Measurements from ENCODE around the gene AMPH.
"Not testable (repeated sequence)": the region's sequence is repeated elsewhere in the genome, so short reads cannot be mapped to it uniquely, and the experiment has no call there.

AMPH gene

GRCh38 chr7:38372290-38372689 is 258.9 kb downstream of the AMPH start:
- H3K4me3 ChIP-seq = no peak overlapping the region
- in situ Hi-C loops (cut with MboI; ENCODE audit: low sequenced_read_pairs) = loop anchor here (25.0 kb wide), 1 partner anchor 460 kb away; the partner anchor contains the start of genes EPDR1 and SFRP4
- no peaks in the 10 kb centered on the region for H3K36me3 ChIP-seq (replicated peaks)

GRCh38 chr7:38369816-38370493 is 261.2 kb downstream of the AMPH start:
- no peaks in the 10 kb centered on the region for H3K27me3 ChIP-seq (ENCODE audit: low read depth)
- in situ Hi-C loops (cut with MboI; ENCODE audit: low sequenced_read_pairs) = loop anchor here (25.0 kb wide), 1 partner anchor 458 kb away; the partner anchor contains the start of genes EPDR1 and SFRP4
- no peaks in the 10 kb centered on the region for H3K36me3 ChIP-seq (replicated peaks)
- no peaks in the 10 kb centered on the region for H3K9me3 ChIP-seq
- no peak overlapping the region for H3K4me3 ChIP-seq
- peak; percentile 79 to 95 for DNase-seq (ENCODE audit: low spot score in 2 of 2)
- H3K4me1 ChIP-seq = no peaks in the 10 kb centered on the region

More at GRCh38 chr7:38372290-38372689, 258.9 kb downstream of the AMPH start:
- no peaks in the 10 kb centered on the region for H3K9me3 ChIP-seq
- no peak for DNase-seq (ENCODE audit: low spot score in 2 of 2)
- no peaks in the 10 kb centered on the region for H3K27me3 ChIP-seq (ENCODE audit: low read depth)
- H3K4me1 ChIP-seq = no peaks in the 10 kb centered on the region

DNA sequence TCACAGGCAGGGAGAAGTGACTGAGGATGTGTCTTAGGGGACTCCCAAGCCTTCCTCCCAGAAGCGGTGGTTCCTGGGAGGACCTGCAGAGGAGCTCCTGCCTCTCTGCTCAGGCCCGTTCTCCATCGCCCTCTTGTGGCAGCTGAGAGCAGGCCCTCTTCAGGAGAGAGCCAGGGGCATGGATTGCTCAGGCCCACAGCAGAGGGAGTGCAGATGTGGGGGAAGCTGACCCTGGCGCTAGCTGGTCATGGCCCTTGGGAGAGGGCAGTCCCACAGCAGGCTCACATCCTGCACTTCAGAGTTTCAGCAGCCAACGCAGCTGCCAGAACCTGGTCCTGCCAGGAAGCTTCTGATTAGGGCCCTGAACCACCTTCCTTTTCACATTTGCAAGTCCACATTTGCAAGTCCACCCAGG is 263.0 kb downstream of the AMPH start:
- Histone ChIP-seq H3K27me3 (ENCODE audit: low read depth) (no peaks in the 10 kb centered on the region), H3K4me3 (no peak overlapping the region), H3K36me3 (replicated peaks) (no peaks in the 10 kb centered on the region), H3K4me1 (no peaks in the 10 kb centered on the region), H3K9me3 (no peaks in the 10 kb centered on the region)
- in situ Hi-C loops (cut with MboI; ENCODE audit: low sequenced_read_pairs) = loop anchor here (25.0 kb wide), 1 partner anchor 456 kb away; the partner anchor contains the start of genes EPDR1 and SFRP4
- peak; percentile 53 to 85 for DNase-seq (ENCODE audit: low spot score in 2 of 2)

- in situ Hi-C loops (cut with MboI; ENCODE audit: low sequenced_read_pairs) = loop anchor here (25.0 kb wide), 1 partner anchor 455 kb away; the partner anchor contains the start of genes EPDR1 and SFRP4
- Histone ChIP-seq H3K4me1 (no peaks in the 10 kb centered on the region), H3K27me3 (ENCODE audit: low read depth) (no peaks in the 10 kb centered on the region), H3K36me3 (replicated peaks) (no peaks in the 10 kb centered on the region), H3K4me3 (no peak overlapping the region), H3K9me3 (no peaks in the 10 kb centered on the region)
- DNase-seq (ENCODE audit: low spot score in 2 of 2) = no peak
These were observed 263.8 kb downstream of the AMPH start for GRCh38 chr7:38367301-38367890.

GRCh38 chr7:38363379-38363778 is 267.8 kb downstream of the AMPH start:
- H3K27me3 ChIP-seq (ENCODE audit: low read depth); H3K36me3 ChIP-seq (replicated peaks); H3K4me1 ChIP-seq; H3K4me3 ChIP-seq; H3K9me3 ChIP-seq: not testable (repeated sequence)
- in situ Hi-C loops (cut with MboI; ENCODE audit: low sequenced_read_pairs) = loop anchor here (25.0 kb wide), 1 partner anchor 451 kb away; the partner anchor contains the start of genes EPDR1 and SFRP4
- peak; percentile 28 to 78 for DNase-seq (ENCODE audit: low spot score in 2 of 2)

GRCh38 chr7:38362611-38363237 is 268.4 kb downstream of the AMPH start:
- in situ Hi-C loops (cut with MboI; ENCODE audit: low sequenced_read_pairs) = loop anchor here (25.0 kb wide), 1 partner anchor 450 kb away; the partner anchor contains the start of genes EPDR1 and SFRP4
- not testable (repeated sequence) for H3K4me3 ChIP-seq; H3K9me3 ChIP-seq; H3K4me1 ChIP-seq; H3K27me3 ChIP-seq (ENCODE audit: low read depth); DNase-seq (ENCODE audit: low spot score in 2 of 2); H3K36me3 ChIP-seq (replicated peaks)

DNA sequence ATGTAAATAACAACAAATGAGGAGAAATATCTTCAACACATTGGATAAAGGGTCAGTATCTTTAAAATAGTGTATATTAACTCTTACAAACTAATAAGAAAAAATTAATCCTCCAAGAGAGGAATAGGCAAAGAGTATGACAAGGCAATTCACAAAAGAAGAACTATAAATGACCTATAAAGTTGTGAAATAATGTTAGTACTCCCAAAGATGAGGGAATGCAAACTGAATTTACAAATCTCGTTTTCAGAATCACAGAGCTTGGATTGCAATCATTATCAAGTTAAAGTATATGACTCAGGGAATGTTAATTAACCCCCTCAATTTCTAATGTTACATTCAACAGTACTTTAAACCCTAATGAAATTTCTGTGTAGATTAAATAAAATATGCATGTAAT is 270.4 kb downstream of the AMPH start:
- Histone ChIP-seq H3K4me3 (no peak overlapping the region), H3K9me3 (no peaks in the 10 kb centered on the region), H3K4me1 (no peaks in the 10 kb centered on the region), H3K27me3 (ENCODE audit: low read depth) (no peaks in the 10 kb centered on the region), H3K36me3 (replicated peaks) (no peaks in the 10 kb centered on the region)
- in situ Hi-C loops (cut with MboI; ENCODE audit: low sequenced_read_pairs) = loop anchor here (25.0 kb wide), 1 partner anchor 448 kb away; the partner anchor contains the start of genes EPDR1 and SFRP4
- no peak for DNase-seq (ENCODE audit: low spot score in 2 of 2)

DNA sequence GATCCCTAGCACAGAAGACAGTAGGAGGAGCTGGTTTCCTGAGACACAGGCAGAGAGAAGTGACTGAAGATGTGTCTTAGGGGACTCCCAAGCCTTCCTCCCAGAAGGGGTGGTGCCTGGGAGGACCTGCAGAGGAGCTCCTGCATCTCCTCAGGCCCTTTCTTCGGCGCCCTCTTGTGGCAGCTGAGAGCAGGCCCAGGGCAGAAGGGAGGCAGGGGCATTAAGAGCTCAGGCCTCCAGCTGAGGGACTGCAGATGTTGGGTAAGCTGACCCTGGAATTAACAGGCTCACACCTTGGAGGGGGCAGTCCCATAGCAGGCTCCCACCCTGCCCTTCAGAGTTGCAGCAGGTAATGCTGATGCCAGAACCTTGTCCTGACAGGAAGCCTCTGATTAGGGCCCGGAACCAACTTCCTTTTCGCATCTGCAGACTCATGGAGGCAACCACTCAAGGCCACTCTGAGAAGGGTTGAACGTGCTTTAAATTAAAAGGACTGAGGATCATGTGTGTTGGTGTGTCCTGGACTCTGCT is 272.0 kb downstream of the AMPH start:
- in situ Hi-C loops (cut with MboI; ENCODE audit: low sequenced_read_pairs) = loop anchor here (25.0 kb wide), 1 partner anchor 447 kb away; the partner anchor contains the start of genes EPDR1 and SFRP4

GRCh38 chr7:38358273-38358831 is 272.8 kb downstream of the AMPH start:
- in situ Hi-C loops (cut with MboI; ENCODE audit: low sequenced_read_pairs) = loop anchor here (25.0 kb wide), 1 partner anchor 446 kb away; the partner anchor contains the start of genes EPDR1 and SFRP4
- not testable (repeated sequence) for H3K27me3 ChIP-seq (ENCODE audit: low read depth); H3K4me3 ChIP-seq; H3K9me3 ChIP-seq; H3K36me3 ChIP-seq (replicated peaks); DNase-seq (ENCODE audit: low spot score in 2 of 2); H3K4me1 ChIP-seq

More for the DNA sequence above, 272.0 kb downstream of the AMPH start:
- H3K4me3 ChIP-seq; H3K27me3 ChIP-seq (ENCODE audit: low read depth); H3K4me1 ChIP-seq; H3K9me3 ChIP-seq; H3K36me3 ChIP-seq (replicated peaks): not testable (repeated sequence)
- peak in 1 of 2 experiments; percentile 90 for DNase-seq (ENCODE audit: low spot score in 2 of 2)

DNA sequence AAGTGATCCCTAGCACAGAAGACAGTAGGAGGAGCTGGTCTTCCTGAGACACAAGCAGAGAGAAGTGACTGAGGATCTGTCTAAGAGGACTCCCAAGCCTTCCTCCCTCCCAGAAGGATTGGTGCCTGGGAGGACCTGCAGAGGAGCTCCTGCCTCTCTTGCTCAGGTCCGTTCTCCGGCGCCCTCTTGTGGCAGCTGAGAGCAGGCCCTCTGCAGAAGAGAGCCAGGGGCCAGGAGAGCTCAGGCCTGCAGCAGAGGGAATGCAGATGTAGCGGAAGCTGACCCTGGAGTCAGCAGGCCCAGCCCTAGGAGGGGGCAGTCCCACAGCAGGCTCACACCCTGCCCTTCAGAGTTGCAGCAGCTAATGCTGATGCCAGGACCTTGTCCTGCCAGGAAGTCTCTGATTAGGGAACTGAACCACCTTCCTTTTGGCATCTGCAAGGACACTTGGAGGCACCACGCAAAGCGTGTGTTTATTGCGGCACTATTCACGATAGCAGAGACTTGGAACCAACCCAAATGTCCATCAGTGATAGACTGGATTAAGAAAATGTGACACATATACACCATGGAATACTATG is 276.8 kb downstream of the AMPH start:
- peak; percentile 17 to 85 for DNase-seq (ENCODE audit: low spot score in 2 of 2)
- H3K4me3 ChIP-seq; H3K27me3 ChIP-seq (ENCODE audit: low read depth); H3K36me3 ChIP-seq (replicated peaks); H3K9me3 ChIP-seq; H3K4me1 ChIP-seq: not testable (repeated sequence)
- in situ Hi-C loops (cut with MboI; ENCODE audit: low sequenced_read_pairs) = loop anchor here (5.0 to 25.0 kb wide), 2 partner anchors 247 to 442 kb away; partner anchors contain the start of genes EPDR1 and SFRP4

DNA sequence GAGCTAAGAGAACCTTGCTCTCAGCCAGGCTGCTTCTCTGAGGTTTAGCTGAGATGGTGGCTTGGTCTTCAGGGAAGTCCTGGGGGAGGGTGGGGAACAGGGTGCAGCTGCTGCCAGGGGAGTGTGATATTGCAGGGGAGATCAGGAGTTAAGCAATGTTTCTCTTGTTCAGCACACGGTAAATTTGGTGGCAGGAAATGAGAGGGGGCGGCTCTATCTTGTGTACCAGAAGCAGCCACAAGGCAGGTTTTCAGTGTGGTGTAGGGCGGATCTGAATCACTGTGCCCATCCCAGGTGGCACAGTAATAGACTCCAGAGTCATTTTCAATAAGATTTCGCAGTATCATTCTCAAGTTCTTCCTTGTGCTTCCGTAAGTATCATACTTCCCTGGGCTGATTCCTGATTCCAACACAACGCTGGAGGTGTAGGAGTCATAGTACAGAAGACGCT is 277.7 kb downstream of the AMPH start:
- H3K36me3 ChIP-seq (replicated peaks); DNase-seq (ENCODE audit: low spot score in 2 of 2); H3K4me3 ChIP-seq; H3K9me3 ChIP-seq; H3K4me1 ChIP-seq; H3K27me3 ChIP-seq (ENCODE audit: low read depth): not testable (repeated sequence)
- in situ Hi-C loops (cut with MboI; ENCODE audit: low sequenced_read_pairs) = loop anchor here (5.0 to 25.0 kb wide), 2 partner anchors 246 to 441 kb away; partner anchors contain the start of genes EPDR1 and SFRP4

DNA sequence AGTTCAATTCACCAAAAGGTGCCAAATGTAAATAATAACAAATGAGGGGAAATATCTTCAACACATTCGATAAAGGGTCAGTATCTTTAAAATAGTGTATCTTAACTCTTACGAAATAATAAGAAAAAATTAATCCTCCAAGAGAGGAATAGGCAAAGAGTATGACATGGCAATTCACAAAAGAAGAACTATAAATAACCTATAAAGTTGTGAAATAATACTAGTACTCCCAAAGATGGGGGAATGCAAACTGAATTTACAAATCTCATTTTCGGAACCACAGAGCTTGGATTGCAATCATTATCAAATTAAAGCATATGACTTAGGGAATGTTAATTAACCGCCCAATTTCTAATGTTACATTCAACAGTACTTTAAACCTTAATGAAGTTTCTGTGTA is 279.6 kb downstream of the AMPH start:
- Histone ChIP-seq H3K36me3 (replicated peaks) (no peaks in the 10 kb centered on the region), H3K4me3 (no peak overlapping the region), H3K4me1 (no peaks in the 10 kb centered on the region), H3K27me3 (ENCODE audit: low read depth) (no peaks in the 10 kb centered on the region), H3K9me3 (no peaks in the 10 kb centered on the region)
- in situ Hi-C loops (cut with MboI; ENCODE audit: low sequenced_read_pairs) = loop anchor here (5.0 to 25.0 kb wide), 2 partner anchors 244 to 439 kb away; partner anchors contain the start of genes EPDR1 and SFRP4
- DNase-seq (ENCODE audit: low spot score in 2 of 2) = no peak

- not testable (repeated sequence) for H3K4me1 ChIP-seq; DNase-seq (ENCODE audit: low spot score in 2 of 2); H3K36me3 ChIP-seq (replicated peaks); H3K4me3 ChIP-seq; H3K27me3 ChIP-seq (ENCODE audit: low read depth); H3K9me3 ChIP-seq
- in situ Hi-C loops (cut with MboI; ENCODE audit: low sequenced_read_pairs) = loop anchor here (5.0 to 25.0 kb wide), 2 partner anchors 243 to 438 kb away; partner anchors contain the start of genes EPDR1 and SFRP4
These were observed 280.4 kb downstream of the AMPH start for GRCh38 chr7:38350777-38351176.

Data from HAP-1 (cell line).